AG09309 (cell line): ENCODE data around the gene HOXB8.

Experiments
- DNase-seq: peaks from one replicate; pipeline ENCODE4 v3.0.0-alpha.2; 2010; ENCODE audit warnings: low read depth
- H3K4me3 ChIP-seq: 2 replicates; pipeline ENCODE4 v1.5.1; 2011; ENCODE audit warnings: mild to moderate bottlenecking, low read depth, low read length, moderate library complexity; ENCODE audit not compliant: control insufficient read depth
- CTCF ChIP-seq: IDR thresholded peaks from 2 replicates; pipeline ENCODE4 v1.5.1; 2011; ENCODE audit warnings: mild to moderate bottlenecking, low read depth, low read length, inconsistent platforms; ENCODE audit not compliant: insufficient read depth, control insufficient read depth; ENCODE audit errors: missing control alignments

Gene HOXB8

GRCh38 chr17:48605991-48606891, 8.9 kb downstream of the HOXB8 start:
- no peak overlapping the region for H3K4me3 ChIP-seq
- no peak for TF ChIP-seq CTCF

GRCh38 chr17:48605409-48605919, 9.6 kb downstream of the HOXB8 start:
- H3K4me3 ChIP-seq, result no peak overlapping the region
- no peak for DNase-seq
- no peak for TF ChIP-seq CTCF

More at GRCh38 chr17:48605991-48606891, 8.9 kb downstream of the HOXB8 start:
- DNase-seq, result no peak

- DNase-seq, result no peak
- TF ChIP-seq CTCF, result no peak
- no peak within 1 kb of the TSS for H3K4me3 ChIP-seq
Measured at GRCh38 chr17:48604770-48605329, 10.2 kb downstream of the HOXB8 start, which contains the start of gene HOXB6. Gene HOXB6 (minus strand): TSS chr17:48604986. CDS start chr17:48598150, 6,836 bp downstream.

GRCh38 chr17:48603959-48604769, 10.9 kb downstream of the HOXB8 start:
- no peak for TF ChIP-seq CTCF
- DNase-seq, result no peak
- no peak overlapping the region for H3K4me3 ChIP-seq

- H3K4me3 ChIP-seq, result no peak overlapping the region
- DNase-seq, result no peak
- no peak for TF ChIP-seq CTCF
Measured at GRCh38 chr17:48601539-48602425, 13.3 kb downstream of the HOXB8 start.
